ENCODE data around the gene LY6G6C. TPM values are rescaled to one million over a fixed set of nuclear protein-coding genes. Genes with fewer than 3 reads are reported as not detected.

The LY6G6C gene
- total RNA-seq, 1 donor: not detected

DNA sequence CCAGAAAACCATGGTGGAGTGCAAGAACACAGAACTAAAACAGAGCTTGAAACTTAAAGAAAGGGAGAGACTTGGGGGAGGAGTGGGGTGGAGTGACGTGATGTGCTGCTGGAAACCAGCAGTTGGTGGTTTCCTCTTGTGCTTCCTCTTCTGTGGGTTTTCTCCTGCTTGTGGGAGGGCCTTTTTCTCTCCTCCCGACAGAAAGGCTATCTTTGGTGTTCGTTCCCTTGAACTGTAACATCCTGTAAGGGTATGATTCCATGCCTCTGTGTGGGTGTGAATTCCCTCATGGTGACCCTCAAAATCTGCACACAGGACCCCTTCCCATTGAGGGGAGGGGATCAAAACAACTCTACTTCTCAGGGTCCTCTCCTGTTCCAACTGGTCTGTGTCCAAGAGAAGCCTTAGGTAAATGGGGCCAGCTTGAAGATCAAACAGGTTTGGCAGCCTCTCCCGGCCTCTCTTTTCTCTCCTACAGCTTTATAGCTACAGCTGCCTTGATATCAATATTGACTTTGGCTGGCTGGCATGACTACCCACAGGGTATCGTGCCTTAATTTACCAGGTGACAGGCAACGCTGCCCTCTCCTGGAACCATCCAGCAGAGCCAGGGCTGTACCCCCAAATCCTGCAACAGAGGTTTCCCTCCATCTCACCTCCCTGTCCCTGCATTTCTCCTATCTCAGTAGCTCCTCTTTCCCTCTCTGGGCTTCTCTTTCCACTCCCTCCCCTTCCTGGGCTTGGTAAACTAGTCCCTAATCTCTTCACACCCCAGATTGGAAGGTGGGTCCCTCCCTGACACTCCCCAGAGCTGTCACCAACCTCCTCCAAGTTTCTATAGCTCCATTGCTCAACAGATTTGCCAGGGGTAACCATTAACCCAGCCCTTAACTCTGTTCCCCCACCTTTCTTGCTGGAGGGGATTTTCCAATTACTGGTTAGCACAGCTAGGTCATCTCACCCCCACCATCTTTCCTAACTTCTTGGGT lies 16.7 kb upstream of the LY6G6C start:
- Histone ChIP-seq H3K27me3 (ENCODE audit: insufficient read depth, low read length) (no peaks in the 10 kb centered on the region), H3K4me1 (ENCODE audit: insufficient read depth, low read length) (peaks cover 47% of the 10 kb centered on the region), H3K9me3 (ENCODE audit: low read depth, low read length) (no peaks in the 10 kb centered on the region), H3K4me2 (ENCODE audit: insufficient read depth, low read length) (peak overlapping the region; percentile 66), H3K27ac (ENCODE audit: low read depth, low read length) (peak overlapping the region; percentile 79), H4K20me1 (ENCODE audit: insufficient read depth, low read length) (peaks cover 14% of the 10 kb centered on the region), H3K79me2 (ENCODE audit: insufficient read depth, low read length) (peaks cover 47% of the 10 kb centered on the region), H3K36me3 (ENCODE audit: insufficient read depth, low read length) (peaks cover 27% of the 10 kb centered on the region), H2AFZ (ENCODE audit: low read length) (peak overlapping the region; percentile 55), H3K4me3 (ENCODE audit: insufficient read depth, low read length) (peak overlapping the region; percentile 39)
- peak; percentile 98 for DNase-seq (ENCODE audit: insufficient read length, low spot score, missing footprints)
- TF ChIP-seq, protein P1, sequence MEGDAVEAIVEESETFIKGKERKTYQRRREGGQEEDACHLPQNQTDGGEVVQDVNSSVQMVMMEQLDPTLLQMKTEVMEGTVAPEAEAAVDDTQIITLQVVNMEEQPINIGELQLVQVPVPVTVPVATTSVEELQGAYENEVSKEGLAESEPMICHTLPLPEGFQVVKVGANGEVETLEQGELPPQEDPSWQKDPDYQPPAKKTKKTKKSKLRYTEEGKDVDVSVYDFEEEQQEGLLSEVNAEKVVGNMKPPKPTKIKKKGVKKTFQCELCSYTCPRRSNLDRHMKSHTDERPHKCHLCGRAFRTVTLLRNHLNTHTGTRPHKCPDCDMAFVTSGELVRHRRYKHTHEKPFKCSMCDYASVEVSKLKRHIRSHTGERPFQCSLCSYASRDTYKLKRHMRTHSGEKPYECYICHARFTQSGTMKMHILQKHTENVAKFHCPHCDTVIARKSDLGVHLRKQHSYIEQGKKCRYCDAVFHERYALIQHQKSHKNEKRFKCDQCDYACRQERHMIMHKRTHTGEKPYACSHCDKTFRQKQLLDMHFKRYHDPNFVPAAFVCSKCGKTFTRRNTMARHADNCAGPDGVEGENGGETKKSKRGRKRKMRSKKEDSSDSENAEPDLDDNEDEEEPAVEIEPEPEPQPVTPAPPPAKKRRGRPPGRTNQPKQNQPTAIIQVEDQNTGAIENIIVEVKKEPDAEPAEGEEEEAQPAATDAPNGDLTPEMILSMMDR (IDR thresholded peaks at IDR 0.05; ENCODE audit: extremely low read depth, low read depth, low read length): peak; percentile 42

GRCh38 chr6:31737315-31737990 lies 15.9 kb upstream of the LY6G6C start:
- H3K4me2 ChIP-seq (ENCODE audit: insufficient read depth, low read length): peak overlapping the region; percentile 66
- H3K36me3 ChIP-seq (ENCODE audit: insufficient read depth, low read length): peaks cover 31% of the 10 kb centered on the region
- peaks cover 47% of the 10 kb centered on the region for H3K4me1 ChIP-seq (ENCODE audit: insufficient read depth, low read length)
- TF ChIP-seq, protein P1 (IDR thresholded peaks at IDR 0.05; ENCODE audit: extremely low read depth, low read depth, low read length): no peak
- peaks cover 50% of the 10 kb centered on the region for H3K79me2 ChIP-seq (ENCODE audit: insufficient read depth, low read length)
- H3K9me3 ChIP-seq (ENCODE audit: low read depth, low read length): no peaks in the 10 kb centered on the region
- peak overlapping the region; percentile 55 for H2AFZ ChIP-seq (ENCODE audit: low read length)
- H4K20me1 ChIP-seq (ENCODE audit: insufficient read depth, low read length): peaks cover 14% of the 10 kb centered on the region
- no peak for DNase-seq (ENCODE audit: insufficient read length, low spot score, missing footprints)
- H3K27ac ChIP-seq (ENCODE audit: low read depth, low read length): peak overlapping the region; percentile 79
- H3K4me3 ChIP-seq (ENCODE audit: insufficient read depth, low read length): peak overlapping the region; percentile 39
- no peaks in the 10 kb centered on the region for H3K27me3 ChIP-seq (ENCODE audit: insufficient read depth, low read length)

- H3K27ac ChIP-seq (ENCODE audit: low read depth, low read length): peak overlapping the region; percentile 82
- no peaks in the 10 kb centered on the region for H3K27me3 ChIP-seq (ENCODE audit: insufficient read depth, low read length)
- peaks cover 31% of the 10 kb centered on the region for H3K36me3 ChIP-seq (ENCODE audit: insufficient read depth, low read length)
- H4K20me1 ChIP-seq (ENCODE audit: insufficient read depth, low read length): peaks cover 18% of the 10 kb centered on the region
- no peaks in the 10 kb centered on the region for H3K9me3 ChIP-seq (ENCODE audit: low read depth, low read length)
- TF ChIP-seq, protein P1 (IDR thresholded peaks at IDR 0.05; ENCODE audit: extremely low read depth, low read depth, low read length): no peak
- peak; percentile 64 for DNase-seq (ENCODE audit: insufficient read length, low spot score, missing footprints)
- peak overlapping the region; percentile 82 for H2AFZ ChIP-seq (ENCODE audit: low read length)
- peaks cover 47% of the 10 kb centered on the region for H3K4me1 ChIP-seq (ENCODE audit: insufficient read depth, low read length)
- H3K4me2 ChIP-seq (ENCODE audit: insufficient read depth, low read length): peak overlapping the region; percentile 99
- peak overlapping the region; percentile 89 for H3K4me3 ChIP-seq (ENCODE audit: insufficient read depth, low read length)
- H3K79me2 ChIP-seq (ENCODE audit: insufficient read depth, low read length): peaks cover 56% of the 10 kb centered on the region
These were observed 15.3 kb upstream of the LY6G6C start for GRCh38 chr6:31736768-31737314.

Measured in osteoblast (primary cell).